ENCODE data around the gene CABLES1. TPM values are rescaled to one million over a fixed set of nuclear protein-coding genes. Genes with fewer than 3 reads are reported as not detected.

Gene CABLES1
- total and polyA plus RNA-seq, 2 experiments from 2014 or later: 3.8 to 4.1 TPM

DNA sequence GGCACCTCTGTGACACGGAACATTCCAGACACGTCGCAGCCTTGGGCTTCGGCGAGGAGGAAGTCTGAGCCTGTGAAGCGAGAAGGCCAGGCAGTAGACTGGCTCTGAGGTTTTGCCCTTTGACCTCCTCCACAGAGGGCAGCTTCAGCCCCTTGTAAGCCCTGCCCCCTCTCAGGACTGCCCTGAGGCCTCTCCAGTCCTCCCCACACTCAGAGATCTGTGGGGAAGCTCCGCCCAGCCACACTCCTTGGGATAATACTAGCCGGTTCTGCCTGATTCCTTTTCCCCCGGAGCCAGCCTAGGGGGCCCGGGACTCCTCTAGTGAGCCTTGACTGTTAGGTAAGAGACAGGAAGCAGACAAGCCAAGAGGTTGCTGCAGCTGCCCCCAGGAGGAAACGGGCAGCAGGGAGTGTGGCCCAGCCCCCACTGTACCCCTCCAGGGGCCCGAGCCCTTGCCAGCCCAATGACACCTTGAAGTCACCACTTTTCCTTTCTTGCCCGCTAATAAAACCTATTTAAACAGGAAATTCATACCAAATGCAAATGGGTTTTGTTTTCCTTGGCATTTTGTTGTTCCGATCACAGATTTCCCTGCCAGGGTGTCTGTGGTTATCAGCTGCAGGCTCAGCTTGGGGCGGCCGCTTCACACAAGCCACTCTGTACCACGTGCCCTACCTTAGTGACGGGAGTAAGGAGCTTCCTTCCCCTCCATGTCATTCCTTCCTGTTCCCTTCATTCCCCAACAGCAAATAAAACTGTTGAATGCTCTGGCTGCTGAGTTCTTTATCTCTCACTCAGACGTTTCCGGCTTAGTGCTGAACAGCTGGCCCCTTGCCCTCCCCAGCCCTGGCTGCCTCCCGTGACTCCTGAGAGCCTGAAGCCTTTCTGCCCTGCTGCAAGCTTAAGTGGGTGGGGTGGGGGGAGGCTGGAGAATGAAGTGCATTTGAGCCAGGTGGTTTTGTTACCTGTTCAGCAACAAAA lies 124.7 kb downstream of the CABLES1 start:
- peak overlapping the region; percentile 5 for H3K4me3 ChIP-seq
- no peaks in the 10 kb centered on the region for H3K9me3 ChIP-seq (ENCODE audit: low read depth)
- TF ChIP-seq CTCF (IDR thresholded peaks at IDR 0.05; ENCODE audit: low read depth, low read length): no peak
- H3K36me3 ChIP-seq: no peaks in the 10 kb centered on the region
- no peaks in the 10 kb centered on the region for H3K27me3 ChIP-seq
- peak overlapping the region; percentile 93 for H3K27ac ChIP-seq
- H3K4me1 ChIP-seq (ENCODE audit: low read depth): peaks cover 33% of the 10 kb centered on the region
- peak; percentile 84 to 93 for DNase-seq (ENCODE audit: low read depth in 1 of 2, low spot score in 1 of 2)

GRCh38 chr18:23260926-23261590 lies 125.8 kb downstream of the CABLES1 start:
- no peaks in the 10 kb centered on the region for H3K9me3 ChIP-seq (ENCODE audit: low read depth)
- H3K4me1 ChIP-seq (ENCODE audit: low read depth): peaks cover 33% of the 10 kb centered on the region
- no peaks in the 10 kb centered on the region for H3K36me3 ChIP-seq
- no peaks in the 10 kb centered on the region for H3K27me3 ChIP-seq
- H3K27ac ChIP-seq: peak overlapping the region; percentile 93
- DNase-seq (ENCODE audit: low read depth in 1 of 2, low spot score in 1 of 2): no peak
- no peak for TF ChIP-seq CTCF (IDR thresholded peaks at IDR 0.05; ENCODE audit: low read depth, low read length)
- no peak overlapping the region for H3K4me3 ChIP-seq

DNA sequence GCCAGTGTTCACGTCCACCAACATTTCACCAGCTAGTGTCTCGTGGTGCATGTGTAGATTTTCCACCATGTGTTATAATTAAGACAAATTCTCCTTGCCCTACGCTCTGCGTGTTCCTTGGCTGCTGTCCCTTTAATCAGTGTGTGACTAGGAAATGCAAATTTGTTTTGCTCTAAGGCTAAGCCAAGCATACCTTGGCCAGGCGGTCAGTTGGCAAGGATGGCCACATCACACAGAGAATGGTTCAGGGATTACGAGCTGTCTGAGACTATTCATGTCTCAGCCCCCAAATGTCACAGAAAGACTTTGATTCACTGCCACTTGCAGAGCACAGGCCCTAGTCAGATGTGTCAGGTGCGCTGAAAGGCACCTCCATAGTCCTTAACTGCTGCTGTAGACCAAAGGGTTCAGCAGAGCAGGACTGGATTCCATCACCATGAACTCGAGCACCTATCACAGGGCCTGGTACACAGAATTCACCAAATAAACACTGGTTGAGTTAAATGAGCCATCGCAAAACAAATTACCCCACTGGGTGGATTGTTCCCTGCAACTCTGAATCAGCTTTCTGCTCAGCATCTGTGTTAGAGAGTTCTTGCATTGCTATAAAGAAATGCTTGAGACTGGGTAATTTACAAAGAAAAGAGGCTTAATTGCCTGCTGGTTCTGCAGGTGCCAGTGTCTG lies 128.4 kb downstream of the CABLES1 start:
- no peak for DNase-seq (ENCODE audit: low read depth in 1 of 2, low spot score in 1 of 2)
- no peaks in the 10 kb centered on the region for H3K9me3 ChIP-seq (ENCODE audit: low read depth)
- no peak overlapping the region for H3K4me3 ChIP-seq
- no peaks in the 10 kb centered on the region for H3K27me3 ChIP-seq
- TF ChIP-seq CTCF (IDR thresholded peaks at IDR 0.05; ENCODE audit: low read depth, low read length): no peak
- H3K36me3 ChIP-seq: no peaks in the 10 kb centered on the region
- peaks cover 23% of the 10 kb centered on the region for H3K4me1 ChIP-seq (ENCODE audit: low read depth)
- H3K27ac ChIP-seq: no peak overlapping the region

DNA sequence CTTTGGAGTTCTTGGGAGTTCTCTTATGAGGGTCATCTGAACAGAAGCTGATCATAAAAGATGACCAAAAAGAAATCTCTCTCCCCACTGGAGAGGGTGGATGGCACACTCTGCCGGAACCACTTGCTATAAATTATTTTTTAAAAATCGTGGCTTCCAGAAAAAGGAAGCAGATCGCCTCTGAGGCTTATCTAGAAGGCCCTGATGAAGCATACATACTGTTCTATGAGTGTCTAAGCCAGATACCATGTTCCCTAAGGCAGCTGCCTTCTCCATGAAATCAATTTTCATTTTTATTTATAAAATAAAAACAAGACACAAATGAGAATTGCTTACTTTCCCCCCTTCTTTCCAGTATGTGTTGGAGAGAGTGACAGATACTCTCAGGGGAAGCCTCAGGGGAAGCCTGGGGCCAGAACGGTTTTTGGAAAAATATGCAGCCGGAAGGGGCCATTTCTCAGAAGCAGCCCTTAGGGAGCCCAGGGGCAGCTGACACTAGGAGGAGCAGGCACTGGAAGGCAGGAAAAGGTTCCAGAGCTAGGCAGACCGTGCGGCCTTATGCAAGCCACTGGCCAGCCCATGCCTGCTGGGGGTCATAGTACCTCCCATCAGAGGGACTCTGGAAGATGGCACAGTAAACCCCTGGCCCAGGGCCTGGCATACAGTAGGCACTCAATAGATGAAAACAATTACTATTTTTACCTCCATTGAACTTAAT lies 130.6 kb downstream of the CABLES1 start:
- Histone ChIP-seq H3K9me3 (ENCODE audit: low read depth) (no peaks in the 10 kb centered on the region), H3K4me1 (ENCODE audit: low read depth) (peaks cover 2% of the 10 kb centered on the region), H3K36me3 (no peaks in the 10 kb centered on the region), H3K27me3 (no peaks in the 10 kb centered on the region), H3K4me3 (no peak overlapping the region), H3K27ac (no peak overlapping the region)
- TF ChIP-seq CTCF (IDR thresholded peaks at IDR 0.05; ENCODE audit: low read depth, low read length): no peak
- no peak for DNase-seq (ENCODE audit: low read depth in 1 of 2, low spot score in 1 of 2)
